Measurements from ENCODE around the gene CELF4. TPM values are rescaled to one million over a fixed set of nuclear protein-coding genes. Genes with fewer than 3 reads are reported as not detected.
"Not testable (repeated sequence)": the region's sequence is repeated elsewhere in the genome, so short reads cannot be mapped to it uniquely, and the experiment has no call there.

The CELF4 gene
- total RNA-seq, 1 donor from 2014 or later = not detected

- no peak for ATAC-seq
- no peak for DNase-seq (ENCODE audit: low spot score)
Measured at GRCh38 chr18:37378336-37379010, 187.1 kb downstream of the CELF4 start.

GRCh38 chr18:37375181-37375580, 190.4 kb downstream of the CELF4 start:
- ATAC-seq = no peak
- DNase-seq (ENCODE audit: low spot score) = no peak

- no peak for ATAC-seq
Measured at GRCh38 chr18:37368110-37368954, 197.3 kb downstream of the CELF4 start.

GRCh38 chr18:37364237-37364636, 201.4 kb downstream of the CELF4 start:
- peak; percentile 22 for ATAC-seq
- no peak for DNase-seq (ENCODE audit: low spot score)

More at GRCh38 chr18:37368110-37368954, 197.3 kb downstream of the CELF4 start:
- no peak for DNase-seq (ENCODE audit: low spot score)

- ATAC-seq (peak; percentile 23), DNase-seq (ENCODE audit: low spot score) (no peak)
Measured at GRCh38 chr18:37362158-37362890, 203.3 kb downstream of the CELF4 start.

GRCh38 chr18:37361335-37362157, 204.1 kb downstream of the CELF4 start:
- ATAC-seq (no peak), DNase-seq (ENCODE audit: low spot score) (no peak)

- ATAC-seq; DNase-seq (ENCODE audit: low spot score): not testable (repeated sequence)
Measured at GRCh38 chr18:37358061-37358460, 207.5 kb downstream of the CELF4 start.

GRCh38 chr18:37355772-37356171, 209.8 kb downstream of the CELF4 start:
- DNase-seq (ENCODE audit: low spot score) = no peak

GRCh38 chr18:37351110-37351509, 214.5 kb downstream of the CELF4 start:
- ATAC-seq (no peak), DNase-seq (ENCODE audit: low spot score) (no peak)

More at GRCh38 chr18:37355772-37356171, 209.8 kb downstream of the CELF4 start:
- no peak for ATAC-seq

- ATAC-seq = no peak
- DNase-seq (ENCODE audit: low spot score) = no peak
Measured at GRCh38 chr18:37348729-37349128, 216.9 kb downstream of the CELF4 start.

- no peak for ATAC-seq
- no peak for DNase-seq (ENCODE audit: low spot score)
Measured at GRCh38 chr18:37346048-37346447, 219.6 kb downstream of the CELF4 start.

GRCh38 chr18:37343542-37343851, 222.1 kb downstream of the CELF4 start:
- no peak for DNase-seq (ENCODE audit: low spot score)
- peak; percentile 34 for ATAC-seq

GRCh38 chr18:37341473-37342086, 224.0 kb downstream of the CELF4 start:
- DNase-seq (ENCODE audit: low spot score) (no peak), ATAC-seq (no peak)

- ATAC-seq = no peak
Measured at GRCh38 chr18:37341016-37341415, 224.6 kb downstream of the CELF4 start.

GRCh38 chr18:37339701-37340215, 225.8 kb downstream of the CELF4 start:
- ATAC-seq (no peak), DNase-seq (ENCODE audit: low spot score) (no peak)

More at GRCh38 chr18:37341016-37341415, 224.6 kb downstream of the CELF4 start:
- DNase-seq (ENCODE audit: low spot score) = no peak

GRCh38 chr18:37336568-37337285, 228.9 kb downstream of the CELF4 start:
- ATAC-seq (no peak), DNase-seq (ENCODE audit: low spot score) (no peak)

GRCh38 chr18:37335409-37335736, 230.2 kb downstream of the CELF4 start:
- ATAC-seq (peak; percentile 37), DNase-seq (ENCODE audit: low spot score) (no peak)

GRCh38 chr18:37334631-37335408, 230.8 kb downstream of the CELF4 start:
- ATAC-seq = no peak
- no peak for DNase-seq (ENCODE audit: low spot score)

All from left lobe of liver (tissue), 2 donors.